ENCODE results near the gene TRPV5.

- no peak for TF ChIP-seq EZH2 (IDR thresholded peaks at IDR 0.05; ENCODE audit: insufficient read depth, poor library complexity, severe bottlenecking)
- no peak for TF ChIP-seq EZH2phosphoT487 (IDR thresholded peaks at IDR 0.05; ENCODE audit: insufficient read depth, low read depth)
Observed at GRCh38 chr7:142941541-142941940, 8.0 kb upstream of the TRPV5 start.
